ENCODE data around the gene PANX1.
"Not testable (repeated sequence)": the region's sequence is repeated elsewhere in the genome, so short reads cannot be mapped to it uniquely, and the experiment has no call there.

DNA sequence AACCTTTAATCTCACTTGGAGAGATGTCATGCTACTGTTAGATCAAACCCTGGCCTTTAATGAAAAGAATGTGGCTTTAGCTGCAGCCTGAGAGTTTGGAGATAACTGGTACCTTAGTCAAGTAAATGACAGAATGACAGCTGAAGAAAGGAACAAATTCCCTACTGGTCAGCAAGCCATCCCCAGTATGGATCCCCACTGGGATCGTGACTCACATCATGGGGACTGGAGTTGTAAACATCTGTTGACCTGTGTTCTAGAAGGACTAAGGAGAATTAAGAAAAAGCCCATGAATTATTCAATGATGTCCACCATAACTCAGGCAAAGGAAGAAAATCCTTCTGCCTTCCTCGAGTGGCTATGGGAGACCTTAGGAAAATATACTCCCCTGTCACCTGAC is 8.1 kb upstream of the PANX1 start:
- TF ChIP-seq, protein P1, sequence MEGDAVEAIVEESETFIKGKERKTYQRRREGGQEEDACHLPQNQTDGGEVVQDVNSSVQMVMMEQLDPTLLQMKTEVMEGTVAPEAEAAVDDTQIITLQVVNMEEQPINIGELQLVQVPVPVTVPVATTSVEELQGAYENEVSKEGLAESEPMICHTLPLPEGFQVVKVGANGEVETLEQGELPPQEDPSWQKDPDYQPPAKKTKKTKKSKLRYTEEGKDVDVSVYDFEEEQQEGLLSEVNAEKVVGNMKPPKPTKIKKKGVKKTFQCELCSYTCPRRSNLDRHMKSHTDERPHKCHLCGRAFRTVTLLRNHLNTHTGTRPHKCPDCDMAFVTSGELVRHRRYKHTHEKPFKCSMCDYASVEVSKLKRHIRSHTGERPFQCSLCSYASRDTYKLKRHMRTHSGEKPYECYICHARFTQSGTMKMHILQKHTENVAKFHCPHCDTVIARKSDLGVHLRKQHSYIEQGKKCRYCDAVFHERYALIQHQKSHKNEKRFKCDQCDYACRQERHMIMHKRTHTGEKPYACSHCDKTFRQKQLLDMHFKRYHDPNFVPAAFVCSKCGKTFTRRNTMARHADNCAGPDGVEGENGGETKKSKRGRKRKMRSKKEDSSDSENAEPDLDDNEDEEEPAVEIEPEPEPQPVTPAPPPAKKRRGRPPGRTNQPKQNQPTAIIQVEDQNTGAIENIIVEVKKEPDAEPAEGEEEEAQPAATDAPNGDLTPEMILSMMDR (optimal IDR thresholded peaks at IDR 0.05 in 1 of 3, IDR thresholded peaks at IDR 0.05 in 1 of 3, conservative IDR thresholded peaks at IDR 0.05 in 1 of 3; ENCODE audit: extremely low read depth in 1 of 3, insufficient read depth in 2 of 3, low read length in 3 of 3): not testable (repeated sequence)
- TF ChIP-seq EZH2 (IDR thresholded peaks at IDR 0.05; ENCODE audit: low read length): not testable (repeated sequence)

Data from keratinocyte (primary cell).